ENCODE measurements around the gene MED27. TPM values are rescaled to one million over a fixed set of nuclear protein-coding genes. Genes with fewer than 3 reads are reported as not detected.
A peak's percentile ranks its signal among the peaks of the same experiment; 100 is the strongest.
"Not testable (repeated sequence)": the region's sequence is repeated elsewhere in the genome, so short reads cannot be mapped to it uniquely, and the experiment has no call there.

Gene MED27
- polyA plus RNA-seq, 3 donors, result 23.4 to 24.5 (median 23.6) TPM

GRCh38 chr9:132077881-132078698 is 1.6 kb downstream of the MED27 start:
- DNase-seq (ENCODE audit: low read depth in 3 of 3, low spot score in 2 of 3), result peak; percentile 33 to 54 (median 51)

- no peak for DNase-seq (ENCODE audit: low read depth in 3 of 3, low spot score in 2 of 3)
Measured at GRCh38 chr9:132075853-132076252, 3.8 kb downstream of the MED27 start.

- no peak for DNase-seq (ENCODE audit: low read depth in 3 of 3, low spot score in 2 of 3)
Measured at GRCh38 chr9:132074736-132075135, 4.9 kb downstream of the MED27 start.

DNA sequence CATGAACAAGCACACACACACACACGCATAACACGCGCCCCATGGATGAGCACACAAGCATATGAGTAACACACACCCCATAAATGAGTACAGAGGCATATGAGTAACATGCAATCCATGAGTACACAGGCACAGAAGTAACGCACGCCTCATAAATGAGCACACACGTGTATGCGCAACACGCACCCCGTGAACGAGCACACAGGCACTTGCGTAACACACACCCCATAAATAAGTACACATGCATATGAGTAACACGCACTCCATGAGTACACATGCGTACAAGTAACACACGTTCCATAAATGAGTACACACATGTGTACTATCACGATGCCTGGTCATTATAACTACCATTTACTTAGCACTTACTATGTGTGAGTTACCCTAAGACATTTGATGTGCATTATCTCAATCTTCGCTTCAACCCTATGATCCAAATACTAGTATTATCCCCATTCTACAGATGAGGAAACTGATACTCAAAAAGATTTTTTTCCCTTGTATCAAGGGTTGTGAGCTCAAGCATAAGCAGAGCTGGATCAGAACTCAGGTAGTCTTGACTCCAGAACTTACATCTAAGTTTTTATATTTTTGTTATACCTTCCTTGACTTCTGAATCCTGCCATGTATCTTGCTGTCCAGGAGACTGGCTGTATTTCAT is 7.7 kb downstream of the MED27 start:
- DNase-seq (ENCODE audit: low read depth in 3 of 3, low spot score in 2 of 3), result no peak

DNA sequence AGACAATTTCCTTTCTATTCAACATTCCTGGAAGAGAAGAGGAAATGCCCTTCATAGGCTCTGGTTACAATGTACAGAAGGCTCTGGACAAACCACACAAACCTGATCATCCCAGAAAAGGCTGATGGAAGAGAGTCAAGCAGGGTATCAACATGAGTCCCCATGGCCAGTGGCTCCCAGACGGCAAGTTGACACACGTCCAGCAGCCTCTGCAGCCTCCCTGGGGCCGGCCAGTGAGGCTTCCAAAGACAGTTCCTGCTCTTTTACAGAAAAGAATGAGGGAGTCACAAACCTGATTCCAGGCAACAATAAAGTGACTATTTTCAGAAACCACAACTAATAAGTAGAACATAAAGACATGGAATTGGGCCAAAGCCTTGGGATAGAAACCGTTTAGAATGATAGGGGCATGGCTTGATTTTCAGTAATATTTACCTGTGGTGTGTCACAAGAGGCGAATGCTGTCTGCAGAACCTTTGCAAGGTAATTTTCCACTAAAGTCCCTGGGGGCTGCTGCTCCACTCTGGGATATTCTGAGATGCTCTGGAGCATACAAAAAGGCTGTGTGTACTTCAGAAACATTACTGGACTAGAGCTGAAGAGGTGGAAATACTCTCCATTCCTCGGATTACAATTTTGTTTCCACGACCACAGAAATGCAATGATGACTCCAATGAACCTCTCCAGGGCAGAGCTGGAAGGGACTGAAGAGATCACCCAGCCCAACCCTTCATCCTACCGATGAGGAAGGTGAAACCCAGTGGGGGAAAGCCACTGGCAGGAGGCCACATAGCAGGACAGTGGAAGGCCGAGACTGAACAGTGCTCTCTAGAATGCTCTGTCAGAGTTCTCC is 10.4 kb downstream of the MED27 start:
- DNase-seq (ENCODE audit: low read depth in 3 of 3, low spot score in 2 of 3), result no peak

GRCh38 chr9:132068605-132069004 is 11.1 kb downstream of the MED27 start:
- DNase-seq (ENCODE audit: low read depth in 3 of 3, low spot score in 2 of 3), result no peak

GRCh38 chr9:132066511-132066910 is 13.2 kb downstream of the MED27 start:
- DNase-seq (ENCODE audit: low read depth in 3 of 3, low spot score in 2 of 3), result no peak

- DNase-seq (ENCODE audit: low read depth in 3 of 3, low spot score in 2 of 3), result no peak
Measured at GRCh38 chr9:132066057-132066456, 13.6 kb downstream of the MED27 start.

- DNase-seq (ENCODE audit: low read depth in 3 of 3, low spot score in 2 of 3), result no peak
Measured at GRCh38 chr9:132063281-132063680, 16.4 kb downstream of the MED27 start.

DNA sequence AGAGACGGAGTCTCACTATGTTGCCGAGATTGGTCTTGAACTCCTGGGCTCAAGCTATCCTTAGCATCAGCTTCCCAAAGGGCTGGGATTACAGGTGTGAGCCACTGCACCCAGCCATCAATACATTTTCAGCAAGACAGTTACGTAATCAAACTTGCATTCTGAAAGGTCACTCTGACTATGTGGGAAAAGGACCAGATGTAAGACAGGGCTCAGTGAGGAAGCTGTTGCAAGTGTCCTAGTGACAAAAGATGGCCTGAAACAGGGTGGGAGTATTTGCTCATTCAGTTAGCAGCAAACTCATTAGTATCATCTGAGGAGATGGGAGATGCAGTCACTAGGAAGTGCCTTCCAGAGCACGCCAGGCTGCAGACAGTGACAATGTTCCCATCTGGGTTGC is 16.9 kb downstream of the MED27 start:
- DNase-seq (ENCODE audit: low read depth in 3 of 3, low spot score in 2 of 3), result no peak

- no peak for DNase-seq (ENCODE audit: low read depth in 3 of 3, low spot score in 2 of 3)
Measured at GRCh38 chr9:132061526-132061925, 18.1 kb downstream of the MED27 start.

DNA sequence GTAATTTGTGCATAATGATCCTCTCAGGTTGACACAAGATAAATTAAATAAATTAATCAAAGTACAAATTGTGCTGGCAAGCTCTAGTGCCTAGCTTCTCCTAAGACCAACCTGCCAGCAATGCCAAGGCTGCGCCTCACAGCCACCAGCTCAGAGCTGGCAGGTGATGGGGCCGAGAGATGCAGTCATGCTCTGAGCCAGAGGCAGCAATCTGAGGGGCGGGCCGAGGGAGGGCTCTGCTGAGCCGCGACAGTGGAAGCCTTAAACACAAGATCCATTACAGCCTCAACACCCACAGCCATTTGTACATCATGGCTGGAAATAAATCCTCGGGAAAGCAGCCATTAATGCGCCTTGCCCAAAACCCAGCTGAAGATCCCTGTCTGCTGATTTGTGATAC is 20.3 kb downstream of the MED27 start:
- no peak for DNase-seq (ENCODE audit: low read depth in 3 of 3, low spot score in 2 of 3)

- not testable (repeated sequence) for DNase-seq (ENCODE audit: low read depth in 3 of 3, low spot score in 2 of 3)
Measured at GRCh38 chr9:132058226-132058625, 21.4 kb downstream of the MED27 start.

GRCh38 chr9:132056717-132057560 is 22.7 kb downstream of the MED27 start:
- no peak for DNase-seq (ENCODE audit: low read depth in 3 of 3, low spot score in 2 of 3)

DNA sequence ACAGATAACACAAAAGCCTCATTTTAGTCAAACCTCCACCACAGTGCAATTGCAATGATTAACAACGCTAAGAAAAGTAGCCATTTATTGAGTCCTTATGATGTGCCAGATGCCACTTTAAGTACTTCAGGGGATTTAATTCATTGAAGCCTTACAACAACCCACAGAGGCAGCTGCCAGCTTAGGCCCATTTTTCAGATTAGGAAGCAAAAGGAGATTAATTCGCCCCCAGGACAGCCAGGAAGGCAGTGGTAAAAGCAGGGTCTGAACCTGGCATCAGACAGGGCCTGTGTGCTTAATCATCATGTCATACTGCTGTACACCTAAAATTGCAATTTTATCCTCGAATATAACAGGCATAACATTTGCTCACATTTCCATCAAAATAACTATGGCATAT is 23.9 kb downstream of the MED27 start:
- no peak for DNase-seq (ENCODE audit: low read depth in 3 of 3, low spot score in 2 of 3)

GRCh38 chr9:132054024-132054423 is 25.6 kb downstream of the MED27 start:
- DNase-seq (ENCODE audit: low read depth in 3 of 3, low spot score in 2 of 3), result no peak

- DNase-seq (ENCODE audit: low read depth in 3 of 3, low spot score in 2 of 3), result no peak
Measured at GRCh38 chr9:132049900-132050299, 29.8 kb downstream of the MED27 start.

DNA sequence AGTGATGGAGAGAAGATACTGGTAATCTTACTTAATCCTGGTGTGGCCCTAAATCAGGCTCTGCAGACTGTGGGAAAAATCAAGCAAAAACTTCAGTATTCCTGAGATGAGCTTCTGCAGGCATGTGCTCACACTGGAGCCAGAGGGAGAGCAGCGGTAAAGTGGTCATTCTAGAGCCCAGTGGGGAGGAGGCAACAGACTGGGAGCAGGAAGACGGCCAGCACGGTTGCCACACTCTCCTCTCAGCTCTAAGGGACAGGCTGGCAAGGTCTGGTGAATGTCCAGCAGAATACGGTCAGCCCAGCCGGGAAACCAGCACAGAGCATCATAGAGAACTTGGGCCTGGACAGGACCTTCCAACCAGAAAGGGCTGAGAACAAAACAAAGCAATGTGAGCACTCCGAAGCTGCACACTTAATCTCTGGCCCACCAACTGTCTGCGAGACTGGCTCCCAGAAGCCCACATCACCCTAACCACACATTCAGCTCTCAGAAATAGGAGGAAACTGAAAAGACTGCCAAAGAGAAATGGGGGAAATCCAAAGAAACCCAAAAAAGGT is 30.3 kb downstream of the MED27 start:
- no peak for DNase-seq (ENCODE audit: low read depth in 3 of 3, low spot score in 2 of 3)

GRCh38 chr9:132048201-132048600 is 31.5 kb downstream of the MED27 start:
- DNase-seq (ENCODE audit: low read depth in 3 of 3, low spot score in 2 of 3), result no peak

GRCh38 chr9:132046456-132046855 is 33.2 kb downstream of the MED27 start:
- DNase-seq (ENCODE audit: low read depth in 3 of 3, low spot score in 2 of 3), result no peak

Measured in right renal cortex interstitium (tissue), 3 donors.